Globus pallidus (tissue), 1 donor: ENCODE results near the gene NOS1AP.
"Not testable (repeated sequence)": the region's sequence is repeated elsewhere in the genome, so short reads cannot be mapped to it uniquely, and the experiment has no call there.

ENCODE experiments used
- DNase-seq: peaks from one replicate; pipeline ENCODE4 v3.0.0-alpha.2; 2015; ENCODE audit warnings: low spot score

NOS1AP gene

GRCh38 chr1:162169031-162169790 lies 99.7 kb downstream of the NOS1AP start:
- no peak for DNase-seq

GRCh38 chr1:162171111-162171510 lies 101.6 kb downstream of the NOS1AP start:
- no peak for DNase-seq

GRCh38 chr1:162172311-162173102 lies 103.0 kb downstream of the NOS1AP start:
- DNase-seq = no peak

- not testable (repeated sequence) for DNase-seq
Observed at GRCh38 chr1:162173607-162174006, 104.1 kb downstream of the NOS1AP start.

GRCh38 chr1:162174027-162174426 lies 104.5 kb downstream of the NOS1AP start:
- not testable (repeated sequence) for DNase-seq

- no peak for DNase-seq
Observed at GRCh38 chr1:162175379-162176081, 106.0 kb downstream of the NOS1AP start.

- DNase-seq = no peak
Observed at GRCh38 chr1:162177126-162177525, 107.6 kb downstream of the NOS1AP start.

DNA sequence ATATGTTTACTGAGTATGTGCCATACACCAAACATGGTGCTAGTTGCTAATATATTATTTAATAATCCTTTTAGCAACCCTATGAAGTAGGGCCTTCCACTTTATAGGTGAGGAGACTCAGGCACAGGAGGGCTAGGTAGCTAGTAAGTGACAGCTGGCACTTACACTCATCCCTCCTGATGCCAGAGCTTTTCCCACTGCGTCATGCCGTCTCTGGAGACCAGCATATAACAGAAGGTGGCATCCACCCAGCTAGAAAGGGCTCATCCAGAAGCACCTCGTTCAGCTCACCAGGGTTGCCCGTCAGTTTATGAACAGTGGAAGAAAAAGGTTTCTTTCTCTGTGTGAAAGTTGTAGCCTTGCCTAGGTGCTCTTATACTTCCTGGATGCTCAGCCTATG lies 108.9 kb downstream of the NOS1AP start:
- DNase-seq = no peak

GRCh38 chr1:162179121-162179520 lies 109.6 kb downstream of the NOS1AP start:
- no peak for DNase-seq

DNA sequence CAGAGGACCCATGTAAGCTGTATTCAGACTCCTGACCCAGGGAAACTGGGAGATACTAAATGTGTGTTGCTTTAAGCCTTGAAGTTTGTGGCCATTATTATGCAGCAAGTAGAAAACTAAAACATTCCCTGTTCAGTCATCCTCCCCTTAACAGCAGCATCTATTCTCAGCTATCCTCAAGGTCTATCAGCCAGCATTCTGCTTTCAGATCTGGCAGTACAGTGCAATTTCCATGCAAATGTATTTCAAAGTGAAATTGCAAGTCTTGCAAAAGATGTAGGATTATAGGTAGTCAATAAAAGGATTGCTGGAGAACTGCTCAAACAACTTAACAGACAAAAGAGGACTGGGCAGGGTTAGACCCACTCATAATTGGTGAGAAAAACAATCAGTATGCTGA lies 111.3 kb downstream of the NOS1AP start:
- DNase-seq = no peak

DNA sequence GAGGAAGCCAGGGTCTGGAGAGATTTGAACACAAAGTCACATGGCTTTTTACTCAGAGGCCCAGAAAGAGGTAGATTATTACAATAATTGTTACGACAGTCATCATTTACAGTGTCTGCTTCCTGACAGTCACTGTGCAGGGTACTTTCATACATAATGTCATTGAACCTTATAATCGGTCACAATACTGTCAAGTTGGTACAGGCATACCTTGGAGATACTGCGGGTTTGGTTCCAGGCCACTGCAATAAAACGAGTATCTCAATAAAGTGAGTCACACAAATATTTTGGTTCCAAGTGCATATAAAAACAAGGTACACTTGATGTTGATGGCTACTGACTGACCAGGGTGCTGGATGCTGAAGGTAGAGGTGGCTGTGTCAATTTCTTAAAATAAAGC lies 112.6 kb downstream of the NOS1AP start:
- no peak for DNase-seq

- DNase-seq = no peak
Observed at GRCh38 chr1:162185314-162186025, 116.0 kb downstream of the NOS1AP start.

- no peak for DNase-seq
Observed at GRCh38 chr1:162186026-162186374, 116.5 kb downstream of the NOS1AP start.

DNA sequence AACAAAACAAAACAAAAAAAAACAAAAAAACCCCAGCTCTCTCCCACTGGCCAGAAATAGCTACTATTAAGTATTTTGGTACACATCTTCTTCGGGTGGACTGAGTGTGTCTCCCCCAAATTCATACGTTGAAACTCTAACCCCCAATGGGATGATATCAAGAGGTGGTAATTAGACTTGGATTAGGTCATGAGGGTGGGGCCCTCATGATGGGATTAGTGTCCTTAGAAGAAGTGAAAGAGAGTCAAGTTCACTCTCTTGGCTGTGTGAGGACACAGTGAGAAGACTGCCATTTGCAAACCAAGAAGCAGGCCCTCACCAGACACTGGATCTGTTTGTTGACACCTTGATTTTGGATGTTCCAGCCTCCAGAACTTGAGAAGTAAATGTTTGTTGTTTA lies 116.9 kb downstream of the NOS1AP start:
- DNase-seq = no peak

- no peak for DNase-seq
Observed at GRCh38 chr1:162187687-162188276, 118.3 kb downstream of the NOS1AP start.

DNA sequence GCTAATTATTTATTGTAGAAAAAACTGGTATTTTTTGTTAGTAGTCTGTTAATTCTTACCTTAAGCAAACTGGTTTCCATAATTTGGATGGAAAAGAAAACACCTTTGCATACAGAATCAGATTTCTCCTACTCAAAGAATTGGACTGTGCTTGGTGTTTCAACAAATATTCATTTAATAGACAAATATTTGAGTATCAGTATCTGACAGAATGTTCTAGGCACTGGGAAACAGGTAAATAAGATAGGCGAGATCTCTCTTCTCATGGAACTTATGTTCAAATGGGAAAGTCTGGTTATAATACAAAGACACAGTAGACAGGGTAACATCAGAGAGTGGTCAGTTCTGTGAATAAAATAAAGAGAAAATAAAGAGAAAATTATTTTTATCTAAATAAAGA lies 119.9 kb downstream of the NOS1AP start:
- no peak for DNase-seq

- DNase-seq = no peak
Observed at GRCh38 chr1:162191396-162192305, 122.2 kb downstream of the NOS1AP start.

- DNase-seq = no peak
Observed at GRCh38 chr1:162192306-162192678, 122.8 kb downstream of the NOS1AP start.

DNA sequence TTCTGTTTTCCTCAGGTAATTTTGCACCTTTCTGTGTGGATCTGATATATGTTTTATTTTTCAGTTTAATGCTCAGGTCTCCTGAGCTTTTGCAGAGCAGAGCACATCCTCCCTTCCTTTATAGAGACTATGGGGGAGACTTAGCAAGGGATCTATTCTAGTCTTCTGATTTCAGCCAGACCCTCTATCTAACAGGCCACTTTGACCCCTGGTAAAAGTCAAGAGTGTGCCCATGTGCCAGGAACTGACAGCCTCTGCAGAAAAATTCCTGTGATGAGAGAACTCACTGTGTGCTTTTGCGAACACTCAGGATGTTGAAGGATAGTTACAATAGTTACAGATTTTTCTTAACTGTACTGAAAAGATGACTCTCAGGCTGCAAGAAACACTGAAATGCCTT lies 123.3 kb downstream of the NOS1AP start:
- no peak for DNase-seq

DNA sequence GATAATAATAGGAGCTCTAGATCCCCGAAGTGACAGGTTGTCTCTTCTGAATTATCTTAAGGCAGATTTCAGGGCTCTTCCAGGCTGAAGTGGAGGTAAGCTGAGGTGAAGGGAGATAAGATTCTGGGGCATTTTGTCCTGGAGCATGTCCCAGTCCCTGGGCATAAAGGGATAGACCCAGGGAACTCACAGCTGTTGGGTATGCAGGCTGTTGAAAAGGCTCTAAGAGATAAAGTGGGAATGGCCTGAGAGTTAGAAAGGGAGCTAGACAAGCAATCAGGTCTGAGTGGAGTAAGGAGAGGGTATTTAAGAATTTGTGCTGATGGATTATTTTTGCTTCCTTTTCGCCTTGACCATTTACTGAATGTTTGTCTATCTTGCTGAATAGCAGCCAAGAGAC lies 123.7 kb downstream of the NOS1AP start:
- no peak for DNase-seq

- no peak for DNase-seq
Observed at GRCh38 chr1:162193815-162194214, 124.3 kb downstream of the NOS1AP start.
